Vagina (tissue), 2 donors: Measurements from ENCODE around the gene GYS1.

Experiments
- POLR2A ChIP-seq, 2 donors: fragments of 450-650 bp; IDR thresholded peaks; one replicate each; pipeline ENCODE4 v1.6.1; 2017; ENCODE audit warnings: antibody characterized with exemption in 2 of 2, mild to moderate bottlenecking in 2 of 2, moderate library complexity in 2 of 2
- POLR2AphosphoS5 ChIP-seq, 2 donors: sonication (generic); formaldehyde crosslinking; IDR thresholded peaks; one replicate each; pipeline ENCODE4 v1.9.0; 2017; ENCODE audit warnings: antibody characterized with exemption in 2 of 2, mild to moderate bottlenecking in 2 of 2, low read depth in 1 of 2; ENCODE audit not compliant: insufficient read depth in 1 of 2
- TF ChIP-seq, protein P1 (sequence below), 3 experiments: fragments of 450-650 bp in 2 of 3; fragments of 200-600 bp in 1 of 3; sonication (generic) in 1 of 3; IDR thresholded peaks; one replicate each; pipeline ENCODE4 v1.5.1; 2017 to 2019; ENCODE audit warnings: antibody characterized with exemption in 3 of 3, mild to moderate bottlenecking in 2 of 3, moderate library complexity in 2 of 3

DNA sequence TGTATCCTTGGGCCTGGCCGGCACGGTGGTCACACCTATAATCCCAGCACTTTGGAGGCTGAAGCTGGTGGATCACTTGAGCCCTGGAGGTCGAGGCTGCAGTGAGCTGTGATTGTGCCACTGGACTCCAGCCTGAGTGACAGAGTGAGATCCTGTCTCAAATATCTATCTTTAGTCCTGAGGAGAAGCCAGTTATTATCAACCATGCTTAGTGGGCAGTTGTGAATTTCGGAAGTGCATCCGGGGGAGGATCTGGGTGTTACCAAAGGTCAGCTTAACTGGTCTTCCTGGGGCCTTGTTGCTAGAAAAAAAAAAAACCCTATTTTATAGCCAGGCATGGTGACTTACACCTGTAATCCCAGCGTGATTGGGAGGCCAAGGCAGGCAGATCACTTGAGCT, 50.0 kb downstream of the GYS1 start:
- TF ChIP-seq, protein P1, sequence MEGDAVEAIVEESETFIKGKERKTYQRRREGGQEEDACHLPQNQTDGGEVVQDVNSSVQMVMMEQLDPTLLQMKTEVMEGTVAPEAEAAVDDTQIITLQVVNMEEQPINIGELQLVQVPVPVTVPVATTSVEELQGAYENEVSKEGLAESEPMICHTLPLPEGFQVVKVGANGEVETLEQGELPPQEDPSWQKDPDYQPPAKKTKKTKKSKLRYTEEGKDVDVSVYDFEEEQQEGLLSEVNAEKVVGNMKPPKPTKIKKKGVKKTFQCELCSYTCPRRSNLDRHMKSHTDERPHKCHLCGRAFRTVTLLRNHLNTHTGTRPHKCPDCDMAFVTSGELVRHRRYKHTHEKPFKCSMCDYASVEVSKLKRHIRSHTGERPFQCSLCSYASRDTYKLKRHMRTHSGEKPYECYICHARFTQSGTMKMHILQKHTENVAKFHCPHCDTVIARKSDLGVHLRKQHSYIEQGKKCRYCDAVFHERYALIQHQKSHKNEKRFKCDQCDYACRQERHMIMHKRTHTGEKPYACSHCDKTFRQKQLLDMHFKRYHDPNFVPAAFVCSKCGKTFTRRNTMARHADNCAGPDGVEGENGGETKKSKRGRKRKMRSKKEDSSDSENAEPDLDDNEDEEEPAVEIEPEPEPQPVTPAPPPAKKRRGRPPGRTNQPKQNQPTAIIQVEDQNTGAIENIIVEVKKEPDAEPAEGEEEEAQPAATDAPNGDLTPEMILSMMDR (IDR thresholded peaks at IDR 0.05), result no peak
- TF ChIP-seq POLR2A (IDR thresholded peaks at IDR 0.05), result no peak
- TF ChIP-seq POLR2AphosphoS5 (IDR thresholded peaks at IDR 0.05; ENCODE audit: insufficient read depth in 1 of 2, low read depth in 1 of 2), result no peak
